ENCODE measurements around the gene PKP2. TPM values are rescaled to one million over a fixed set of nuclear protein-coding genes. Genes with fewer than 3 reads are reported as not detected.

The PKP2 gene
- under 1 TPM in 1 of 2 donors, not detected in 1; under 0.01 TPM for total RNA-seq

GRCh38 chr12:32896432-32897280 is at the start of gene PKP2:
Gene PKP2, minus strand, starts transcription at chr12:32896777. Its CDS starts 46 bp downstream, at chr12:32896731.

GRCh38 chr12:32755654-32756475 is 140.7 kb downstream of the PKP2 start, which contains the start of gene YARS2:
Gene YARS2, minus strand, starts transcription at chr12:32755897. Its CDS starts 23 bp downstream, at chr12:32755874.

Other genes starting within 250 kb of the PKP2 start
- 100 to 1,000 TPM in 1 of 2 donors, 10 to 100 TPM in 1; 68.1 to 111 TPM for gene DNM1L, start 217.5 kb downstream of the PKP2 start, total RNA-seq
- 10 to 100 TPM; 21.7 to 34.3 TPM for gene YARS2, start 140.9 kb downstream of the PKP2 start, total RNA-seq

Data from melanocyte of skin (primary cell).